ENCODE measurements around the gene NPAS3.

- no peak for TF ChIP-seq POLR2A (IDR thresholded peaks at IDR 0.05)
- TF ChIP-seq CTCF (IDR thresholded peaks at IDR 0.05) = no peak
Observed at GRCh38 chr14:33257796-33258195, 319.1 kb downstream of the NPAS3 start.
